GM19238 (cell line): Measurements from ENCODE around the gene TSBP1.

ENCODE experiments used
- DNase-seq: peaks from one replicate; pipeline ENCODE4 v3.0.0; 2011; ENCODE audit warnings: low spot score; ENCODE audit not compliant: insufficient read length

Gene TSBP1, protein sequence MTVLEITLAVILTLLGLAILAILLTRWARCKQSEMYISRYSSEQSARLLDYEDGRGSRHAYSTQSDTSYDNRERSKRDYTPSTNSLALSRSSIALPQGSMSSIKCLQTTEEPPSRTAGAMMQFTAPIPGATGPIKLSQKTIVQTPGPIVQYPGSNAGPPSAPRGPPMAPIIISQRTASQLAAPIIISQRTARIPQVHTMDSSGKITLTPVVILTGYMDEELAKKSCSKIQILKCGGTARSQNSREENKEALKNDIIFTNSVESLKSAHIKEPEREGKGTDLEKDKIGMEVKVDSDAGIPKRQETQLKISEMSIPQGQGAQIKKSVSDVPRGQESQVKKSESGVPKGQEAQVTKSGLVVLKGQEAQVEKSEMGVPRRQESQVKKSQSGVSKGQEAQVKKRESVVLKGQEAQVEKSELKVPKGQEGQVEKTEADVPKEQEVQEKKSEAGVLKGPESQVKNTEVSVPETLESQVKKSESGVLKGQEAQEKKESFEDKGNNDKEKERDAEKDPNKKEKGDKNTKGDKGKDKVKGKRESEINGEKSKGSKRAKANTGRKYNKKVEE

DNA sequence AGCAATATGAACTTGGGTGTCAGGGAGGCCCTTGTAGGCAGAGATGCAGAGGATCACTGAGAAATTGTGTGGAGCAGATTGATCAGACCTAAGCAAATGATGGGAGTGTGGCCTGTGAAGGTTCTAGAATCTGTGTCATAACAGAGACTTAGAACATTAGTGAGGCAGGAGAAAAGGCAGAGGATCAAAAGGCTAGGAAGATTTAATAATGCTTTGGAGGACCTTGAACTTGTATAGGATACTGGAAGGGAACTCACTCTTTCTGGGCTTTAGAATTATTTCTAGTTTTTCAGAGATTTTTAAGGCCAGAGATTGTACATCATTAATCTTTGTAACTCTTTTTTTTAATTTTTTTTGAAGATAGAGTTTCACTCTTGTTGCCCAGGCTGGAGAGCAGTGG lies at the start of gene TSBP1:
Gene TSBP1 (minus strand): TSS at position 101 of the 400 bp plus-strand sequence. CDS start 197 bp downstream, outside the sequence.
- no peak for DNase-seq

DNA sequence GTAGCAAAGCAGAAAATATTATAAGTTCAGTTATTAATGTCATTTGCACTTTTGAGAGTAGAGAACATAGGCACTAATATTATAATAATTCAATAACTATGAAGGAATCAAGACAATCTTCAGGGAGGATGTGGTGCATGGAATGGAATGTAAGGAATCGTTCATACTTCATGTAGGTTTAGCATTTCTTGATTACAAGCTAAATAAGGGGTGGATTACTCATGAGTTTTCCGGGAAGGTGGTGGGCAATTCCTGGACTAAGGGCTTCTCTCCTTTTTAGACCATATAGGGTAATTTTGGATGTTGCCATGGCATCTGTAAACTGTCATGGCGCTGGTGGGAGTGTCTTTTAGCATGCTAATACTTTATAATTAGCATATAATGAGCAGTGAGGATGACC lies 44.3 kb upstream of the TSBP1 start:
- DNase-seq = no peak

DNA sequence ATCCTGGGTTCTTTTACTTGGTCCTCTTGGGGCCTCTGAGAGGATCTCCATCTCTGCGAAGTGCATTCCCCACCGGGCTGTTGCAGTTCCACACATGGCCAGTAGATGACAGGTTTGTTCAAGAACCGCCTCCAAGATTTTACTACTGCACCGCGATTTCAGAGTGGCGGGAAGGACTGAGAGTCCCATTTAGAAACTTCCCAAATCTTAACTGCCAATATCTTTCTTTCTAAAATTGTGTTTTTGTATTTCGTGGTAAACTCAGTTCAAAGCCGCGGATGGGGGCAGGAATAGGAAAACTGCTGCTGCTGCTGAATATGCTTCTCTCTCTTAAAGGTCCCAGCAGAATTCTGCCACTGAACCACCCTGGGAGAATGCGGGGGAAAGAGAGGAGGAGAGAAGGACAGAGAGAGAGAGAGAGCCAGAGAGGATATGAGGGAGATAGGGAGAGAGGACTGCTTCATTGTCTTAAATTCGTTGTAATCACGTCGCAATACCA lies 43.9 kb upstream of the TSBP1 start:
- no peak for DNase-seq

DNA sequence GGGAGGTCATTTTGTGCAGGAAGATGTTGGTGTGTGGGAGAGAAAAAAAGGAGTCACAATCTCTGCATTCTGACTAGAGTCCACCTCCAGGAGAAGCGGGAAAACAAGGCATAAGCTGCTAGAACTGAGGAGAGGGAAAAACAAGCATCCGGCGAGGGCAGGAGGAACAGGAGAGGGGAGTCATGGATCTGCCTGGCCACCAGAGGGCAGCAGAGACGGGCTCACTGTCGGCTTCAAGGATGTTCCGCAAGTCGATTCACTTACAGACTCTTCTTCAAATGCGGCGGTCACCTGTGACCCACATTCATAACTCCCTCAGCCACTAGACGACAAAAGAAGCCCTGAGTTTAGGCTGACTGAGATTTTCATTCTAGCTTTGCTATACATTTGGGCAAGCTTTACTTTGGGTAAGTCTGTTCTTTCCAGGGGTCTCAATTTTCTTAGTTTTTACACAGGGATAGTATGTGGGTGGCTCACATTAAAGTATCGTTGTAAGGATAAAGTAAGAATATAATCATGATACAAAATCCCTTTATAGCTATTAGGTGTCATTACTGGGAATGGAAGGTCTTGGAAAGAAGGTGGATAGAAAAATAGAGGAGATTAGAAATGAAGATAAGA lies 41.8 kb upstream of the TSBP1 start:
- DNase-seq = peak; percentile 44

DNA sequence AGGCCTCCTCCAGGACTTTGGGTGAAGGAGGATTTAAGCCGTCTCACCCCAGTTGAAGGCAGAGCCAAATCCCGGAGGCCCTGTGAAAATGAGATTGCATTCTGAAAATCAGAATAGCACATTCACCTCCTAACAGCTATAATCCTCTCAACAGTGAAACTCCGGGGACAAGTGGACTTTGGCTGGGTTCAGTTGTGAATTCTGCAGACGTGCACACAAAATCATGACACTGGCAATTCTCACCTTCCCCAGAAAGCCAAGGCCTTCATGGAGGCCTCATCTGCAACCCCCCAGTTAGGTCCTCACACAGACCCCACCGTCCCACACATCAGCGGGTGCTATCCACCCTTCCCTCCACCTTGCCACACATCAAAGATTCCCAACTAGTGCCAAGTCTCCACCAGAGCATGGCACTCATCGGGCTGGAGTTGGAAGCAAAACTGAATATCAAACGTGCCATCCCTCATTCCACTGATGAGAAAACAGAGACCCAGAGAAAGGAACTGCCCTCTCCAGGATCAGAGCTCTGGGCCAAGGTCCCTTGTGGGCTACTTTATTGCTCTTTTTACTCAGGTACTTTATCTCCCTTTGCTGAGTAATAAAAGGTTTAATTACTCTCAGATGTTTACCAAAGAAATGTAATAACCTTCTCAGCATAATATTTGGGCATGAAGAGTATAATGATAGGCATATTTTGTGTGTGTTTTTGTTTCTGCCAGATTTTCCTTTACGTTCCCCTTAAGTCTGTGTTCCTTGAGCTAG lies 40.0 kb upstream of the TSBP1 start:
- no peak for DNase-seq

DNA sequence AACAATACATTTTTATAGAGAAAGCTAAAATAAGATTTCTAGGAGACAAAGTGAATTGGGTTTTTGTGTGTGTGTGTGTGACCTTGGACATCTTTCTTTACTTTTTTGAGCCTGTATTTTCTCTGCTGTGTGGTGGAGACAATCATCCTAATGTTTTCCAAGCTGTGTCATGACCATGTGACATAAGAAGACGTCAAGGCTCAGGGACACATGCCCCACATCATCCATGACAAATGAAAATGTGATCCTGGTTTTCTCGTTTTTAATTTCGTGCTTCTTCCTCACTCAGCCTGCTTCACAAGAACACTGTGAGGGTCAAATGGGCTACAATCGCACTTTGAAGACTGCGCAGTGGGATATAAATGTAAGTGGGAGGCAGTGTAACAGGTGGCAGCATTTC lies 39.2 kb upstream of the TSBP1 start:
- no peak for DNase-seq

DNA sequence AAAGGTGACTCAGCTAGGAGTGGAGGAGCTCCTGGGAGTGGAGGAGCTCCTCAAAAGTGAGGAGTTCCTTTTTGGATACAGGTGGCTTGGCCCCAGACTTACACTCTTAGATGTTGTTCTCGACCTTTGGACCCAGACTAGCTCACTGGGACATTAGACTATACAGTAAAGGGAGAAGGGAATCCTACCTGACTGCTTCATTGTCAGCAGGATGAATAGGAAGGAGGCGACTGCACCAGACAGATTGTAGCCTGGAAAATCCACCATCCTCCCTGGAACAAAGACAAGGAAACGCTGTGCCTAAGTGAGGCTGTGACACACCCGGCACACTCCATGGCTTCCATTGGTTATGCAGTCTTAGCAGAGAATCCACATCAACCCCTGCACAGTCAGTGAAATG lies 35.2 kb upstream of the TSBP1 start, which contains the start of gene BTNL2:
Gene BTNL2 (minus strand): TSS at position 325 of the 400 bp plus-strand sequence. CDS start 58 bp downstream, at position 267.
- DNase-seq = no peak

DNA sequence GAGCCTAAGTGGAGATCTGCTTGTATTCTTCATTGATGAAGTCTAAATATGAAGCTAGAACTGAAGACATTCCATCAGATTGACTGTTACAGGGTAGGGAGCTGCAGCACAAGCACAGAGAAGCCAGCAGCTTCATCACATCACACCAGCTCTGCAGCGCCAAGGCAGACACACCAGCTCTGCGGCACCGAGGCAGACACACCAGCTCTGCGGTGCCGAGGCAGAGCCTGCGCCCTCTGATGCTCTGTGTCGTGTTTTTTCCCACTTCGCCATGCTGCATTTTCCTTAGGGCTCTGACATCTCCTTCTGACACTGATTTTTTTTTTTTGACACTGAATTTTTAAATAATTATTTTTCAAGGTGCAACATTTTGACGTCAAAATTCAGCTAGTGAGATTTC lies 34.5 kb upstream of the TSBP1 start:
- DNase-seq = no peak

DNA sequence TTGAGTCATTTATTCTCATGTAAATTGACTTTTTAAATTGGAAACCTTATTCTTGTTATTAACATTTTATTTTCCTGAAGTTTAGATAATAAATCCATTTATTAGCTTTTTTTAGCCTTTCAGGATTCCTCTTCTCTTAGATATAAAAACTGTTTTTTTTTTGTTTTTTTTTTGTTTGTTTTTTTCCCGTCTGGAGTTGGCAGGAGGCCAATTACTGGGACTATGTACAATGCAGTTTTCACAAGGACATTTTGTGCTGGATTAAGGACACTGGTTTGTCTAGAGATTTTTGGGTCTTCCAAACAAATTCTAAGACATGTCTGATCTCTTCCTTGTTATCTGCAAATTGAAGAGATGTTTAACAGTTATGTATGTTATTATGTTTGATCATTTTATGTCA lies 34.0 kb upstream of the TSBP1 start:
- DNase-seq = no peak

DNA sequence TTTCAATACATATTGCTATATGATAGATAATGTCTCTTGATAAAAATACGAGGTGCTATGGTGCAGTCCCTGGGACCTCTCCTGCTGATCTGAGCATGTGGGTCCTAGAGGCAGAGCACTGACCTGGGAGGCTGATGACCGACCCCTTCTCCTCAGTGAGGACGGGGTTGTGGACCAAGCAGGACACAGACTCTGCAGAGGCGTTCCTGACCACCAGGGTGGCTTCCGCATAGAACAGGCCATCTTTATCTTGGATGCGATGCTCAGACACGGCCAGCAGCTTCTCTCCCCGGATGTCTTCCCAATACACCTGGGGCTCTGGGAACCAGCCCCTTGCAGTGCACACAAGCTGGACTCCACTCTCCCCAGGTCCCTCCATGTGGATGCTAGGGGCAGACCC lies 31.1 kb upstream of the TSBP1 start:
- DNase-seq = no peak

DNA sequence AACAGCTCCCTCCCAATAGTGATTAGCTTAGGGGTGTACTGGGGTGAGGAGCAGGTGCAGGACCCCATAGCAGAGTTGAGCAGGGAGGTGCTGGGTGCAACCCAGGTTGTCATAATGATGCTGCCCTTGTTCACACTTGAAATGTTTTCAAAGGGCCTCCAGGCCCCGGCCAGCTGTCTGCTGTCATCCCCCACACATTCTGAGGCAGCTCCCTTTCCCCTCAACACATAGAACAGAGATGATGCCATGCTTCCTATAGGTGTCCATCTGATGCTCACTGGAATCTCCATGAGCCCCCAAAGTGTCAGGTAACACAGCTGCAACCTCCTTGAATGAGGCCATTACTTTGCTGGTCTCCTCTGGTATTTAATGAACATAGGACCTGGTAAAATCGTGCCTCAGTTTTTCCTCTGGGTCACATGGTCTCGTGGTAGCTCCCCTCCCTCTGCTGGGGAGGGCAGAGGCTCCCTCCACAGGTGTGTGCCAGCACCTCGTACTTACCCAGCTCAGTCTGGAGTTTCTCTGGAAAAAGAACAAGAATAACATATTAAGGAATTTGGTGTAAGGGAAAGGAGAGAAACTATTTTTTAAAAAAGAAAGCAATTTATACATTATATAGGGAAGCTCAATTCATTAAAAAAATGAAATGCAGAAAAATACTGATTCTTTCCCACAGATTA lies 29.7 kb upstream of the TSBP1 start:
- DNase-seq = no peak

DNA sequence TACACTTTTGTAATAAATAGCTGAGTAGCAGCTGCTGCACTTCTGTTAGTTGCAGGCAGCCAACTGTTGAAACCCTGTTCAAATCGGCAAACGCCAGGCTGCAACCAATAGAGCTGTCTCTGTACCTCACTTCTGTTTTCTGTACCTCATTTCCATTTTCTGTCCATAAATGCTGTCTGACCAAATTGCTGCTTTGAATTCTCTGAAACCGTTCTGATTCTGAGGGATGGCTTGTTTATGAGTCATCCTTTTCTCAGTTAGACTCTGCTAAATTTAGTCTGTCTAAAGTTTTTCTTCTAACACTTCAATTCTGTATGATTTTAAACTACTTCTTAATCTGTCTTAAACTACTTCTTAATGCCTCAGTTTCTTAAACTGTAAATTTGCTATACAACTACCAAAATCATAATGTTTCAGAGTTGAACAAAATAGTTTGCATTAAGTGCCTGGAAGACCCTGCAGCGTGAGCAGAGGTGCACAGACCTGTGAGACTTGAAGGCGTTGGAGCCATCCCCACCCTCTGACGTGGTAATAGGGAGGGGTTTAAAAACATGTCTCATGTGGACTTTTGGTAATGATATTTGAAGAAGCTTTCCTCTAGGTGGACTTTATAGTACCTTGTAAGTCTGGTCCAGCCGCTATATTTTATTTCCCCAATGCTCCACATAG lies 25.7 kb upstream of the TSBP1 start:
- DNase-seq = peak; percentile 34

DNA sequence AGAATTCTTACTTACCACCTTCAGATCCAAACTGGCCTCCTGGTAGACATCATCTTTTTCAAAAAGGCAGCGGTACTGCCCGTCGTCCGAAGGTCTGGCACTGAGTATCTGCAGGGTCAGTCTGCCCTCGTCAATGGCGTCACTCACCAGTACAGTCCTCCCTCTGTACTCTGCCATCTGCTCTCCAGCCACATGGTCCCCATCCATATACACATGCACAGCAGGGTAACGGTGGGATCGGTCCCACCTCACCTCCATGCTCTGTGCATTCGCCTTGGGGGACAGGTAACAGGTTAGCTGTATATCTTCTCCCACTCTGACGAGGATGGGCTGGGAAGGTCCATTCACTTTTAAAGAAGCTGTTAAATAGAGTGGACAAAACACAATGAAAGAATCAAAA lies 24.3 kb upstream of the TSBP1 start:
- DNase-seq = no peak

DNA sequence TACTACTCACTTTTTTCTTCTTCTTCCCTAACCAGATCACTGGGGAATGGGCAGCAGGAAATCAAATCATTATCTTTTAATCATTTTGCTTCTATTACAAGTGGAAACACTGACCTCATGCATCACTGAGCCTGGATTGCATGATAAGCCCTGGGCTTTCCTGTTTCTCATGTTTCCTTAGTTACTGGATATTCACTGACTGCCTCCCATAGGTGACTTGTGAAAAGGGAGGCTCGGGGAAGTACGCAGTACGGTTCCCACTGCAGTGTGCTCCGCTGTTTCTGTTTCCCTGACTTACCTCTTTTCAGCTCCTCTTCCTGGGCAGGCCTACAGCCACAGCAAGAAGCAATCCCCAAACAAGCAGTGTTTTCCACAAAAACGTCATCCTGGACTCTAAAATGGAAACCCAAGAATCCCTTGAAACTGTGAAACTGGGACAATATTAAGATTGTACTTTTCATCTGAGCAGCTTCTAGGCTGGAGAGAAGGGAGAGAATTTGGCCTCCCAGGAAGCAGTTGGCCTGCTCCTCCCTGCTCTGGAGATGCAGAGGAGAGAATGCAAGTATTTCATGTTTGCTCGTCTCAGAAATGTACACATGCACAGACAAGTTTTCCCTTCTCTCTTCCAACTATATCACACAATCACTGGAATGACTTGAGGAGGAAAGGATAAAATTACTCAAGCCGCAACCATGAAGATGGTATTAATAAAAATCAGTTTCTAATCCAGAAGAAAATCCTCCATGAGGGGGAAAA lies 22.1 kb upstream of the TSBP1 start:
- DNase-seq = no peak

DNA sequence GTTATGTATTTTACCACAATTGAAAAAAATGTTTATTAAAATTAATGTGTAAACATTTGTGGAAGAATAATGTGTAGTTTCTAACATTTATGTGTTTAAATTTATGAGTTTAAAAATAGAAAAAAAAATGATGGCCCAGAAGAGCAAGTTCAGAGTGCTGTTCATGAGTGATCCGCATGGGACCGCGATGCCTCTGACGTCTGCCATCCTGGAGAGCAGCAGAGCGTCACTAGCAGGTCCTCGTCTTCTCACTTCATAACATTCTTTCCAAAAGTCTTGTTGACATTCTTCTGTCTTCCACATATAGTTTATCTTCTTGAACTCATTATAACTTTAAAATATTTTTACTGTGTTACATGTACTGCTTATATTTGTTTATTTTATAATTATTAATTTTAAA lies 19.8 kb upstream of the TSBP1 start:
- DNase-seq = no peak

DNA sequence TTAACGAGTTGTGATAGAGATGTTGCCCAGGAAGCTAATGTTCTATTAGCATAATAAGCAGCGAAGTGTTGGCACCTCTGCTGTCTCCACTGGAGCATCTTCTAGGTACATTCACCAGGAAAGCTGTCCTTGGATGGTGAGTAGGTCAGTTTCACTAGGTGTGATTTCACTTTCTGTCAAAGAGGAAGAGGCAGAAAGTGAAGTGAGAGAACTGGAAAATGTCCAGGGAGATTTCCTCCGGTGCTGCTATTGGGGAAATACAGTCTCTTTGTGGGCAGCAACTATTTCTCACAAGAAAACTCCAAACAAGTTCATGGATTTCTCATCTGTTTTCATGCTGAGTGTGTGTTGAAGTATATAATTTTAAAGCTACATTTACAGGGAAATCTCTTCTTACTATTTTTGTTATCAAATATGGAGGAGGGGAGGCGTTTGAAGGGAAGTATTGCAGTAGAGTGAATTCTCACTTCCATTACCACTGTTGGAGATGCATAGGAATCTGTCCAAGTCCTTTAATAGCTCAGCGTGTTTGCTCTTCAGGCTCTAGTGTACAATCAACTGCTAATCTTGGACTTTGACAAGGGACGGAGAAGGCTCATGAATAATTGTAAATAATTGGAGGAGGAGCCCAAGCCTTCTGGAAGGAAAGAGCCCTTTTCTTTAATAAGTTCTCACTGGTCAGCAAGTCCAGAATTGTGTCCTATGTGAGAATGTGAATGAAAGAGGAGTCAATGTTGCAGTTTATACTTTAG lies 16.1 kb upstream of the TSBP1 start:
- DNase-seq = no peak

DNA sequence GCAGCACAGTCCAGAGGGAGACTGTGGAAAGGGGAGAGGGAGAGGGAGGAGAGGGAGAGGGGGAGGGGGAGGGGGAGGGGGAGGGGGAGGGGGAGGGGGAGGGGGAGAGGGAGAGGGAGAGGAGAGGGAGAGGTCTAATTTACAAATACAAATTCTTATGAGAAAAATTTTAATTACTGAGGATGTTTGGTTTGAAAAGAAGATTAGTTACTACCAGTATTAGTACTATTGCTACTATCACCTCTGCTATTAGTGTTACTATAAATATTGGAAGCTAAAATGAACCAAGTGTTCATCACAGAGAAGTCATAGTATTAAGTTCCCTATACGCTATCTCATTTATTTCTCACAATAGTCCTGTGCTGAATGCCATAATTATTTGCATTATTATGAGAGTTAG lies 14.3 kb upstream of the TSBP1 start:
- no peak for DNase-seq

DNA sequence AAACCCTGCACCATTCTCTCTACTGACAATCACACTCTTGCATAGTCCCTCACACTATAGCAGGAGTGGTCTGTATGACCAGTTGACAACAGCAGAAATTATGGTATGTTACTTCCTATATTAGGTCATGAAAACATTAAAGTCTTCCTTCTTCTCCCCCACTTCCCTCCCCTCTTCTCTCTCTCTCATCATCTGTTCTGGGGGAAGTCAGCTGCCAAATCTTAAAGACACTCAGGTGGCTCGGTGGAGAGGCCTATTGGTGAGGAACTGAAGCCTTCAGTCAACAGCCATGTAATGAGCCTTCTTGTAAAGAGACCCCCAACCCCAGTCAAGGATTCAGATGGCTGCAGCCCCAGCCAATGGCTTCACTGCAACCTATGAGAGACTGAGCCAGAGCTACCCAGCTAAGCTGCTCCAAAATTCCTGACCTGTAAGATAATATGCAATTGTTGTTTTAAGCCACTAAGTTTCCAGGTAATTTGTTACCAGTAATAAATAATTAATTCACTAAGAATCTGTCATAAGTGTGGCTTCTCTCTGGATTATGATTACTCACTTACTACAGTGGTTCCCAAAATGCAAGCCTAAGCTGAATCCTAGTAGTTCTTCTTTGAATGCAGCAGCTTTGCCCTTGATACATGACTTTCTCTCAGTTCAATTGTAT lies 11.2 kb upstream of the TSBP1 start:
- DNase-seq = no peak

DNA sequence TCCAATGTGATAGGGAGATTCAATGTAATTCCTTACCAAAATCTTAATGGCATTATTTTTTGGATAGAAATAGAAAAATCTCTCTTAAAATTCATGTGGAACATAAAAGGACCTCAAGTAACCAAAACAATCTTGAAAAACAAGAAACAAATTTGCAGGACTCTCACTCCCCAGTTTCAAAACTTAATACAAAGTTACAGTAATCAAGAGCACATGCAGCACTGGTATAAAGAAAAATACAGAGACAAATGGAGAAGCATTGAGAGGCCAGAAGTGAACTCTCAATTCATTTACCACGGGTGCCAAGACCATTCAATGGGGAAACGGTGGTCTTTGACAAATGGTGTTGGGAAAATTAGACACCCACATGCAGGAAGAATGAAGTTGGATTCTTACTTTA lies 7.8 kb upstream of the TSBP1 start:
- no peak for DNase-seq
